ENCODE data around the gene CACNB2. TPM values are rescaled to one million over a fixed set of nuclear protein-coding genes. Genes with fewer than 3 reads are reported as not detected.

The CACNB2 gene
- total RNA-seq, 1 donor from 2014 or later, result 25.7 TPM

DNA sequence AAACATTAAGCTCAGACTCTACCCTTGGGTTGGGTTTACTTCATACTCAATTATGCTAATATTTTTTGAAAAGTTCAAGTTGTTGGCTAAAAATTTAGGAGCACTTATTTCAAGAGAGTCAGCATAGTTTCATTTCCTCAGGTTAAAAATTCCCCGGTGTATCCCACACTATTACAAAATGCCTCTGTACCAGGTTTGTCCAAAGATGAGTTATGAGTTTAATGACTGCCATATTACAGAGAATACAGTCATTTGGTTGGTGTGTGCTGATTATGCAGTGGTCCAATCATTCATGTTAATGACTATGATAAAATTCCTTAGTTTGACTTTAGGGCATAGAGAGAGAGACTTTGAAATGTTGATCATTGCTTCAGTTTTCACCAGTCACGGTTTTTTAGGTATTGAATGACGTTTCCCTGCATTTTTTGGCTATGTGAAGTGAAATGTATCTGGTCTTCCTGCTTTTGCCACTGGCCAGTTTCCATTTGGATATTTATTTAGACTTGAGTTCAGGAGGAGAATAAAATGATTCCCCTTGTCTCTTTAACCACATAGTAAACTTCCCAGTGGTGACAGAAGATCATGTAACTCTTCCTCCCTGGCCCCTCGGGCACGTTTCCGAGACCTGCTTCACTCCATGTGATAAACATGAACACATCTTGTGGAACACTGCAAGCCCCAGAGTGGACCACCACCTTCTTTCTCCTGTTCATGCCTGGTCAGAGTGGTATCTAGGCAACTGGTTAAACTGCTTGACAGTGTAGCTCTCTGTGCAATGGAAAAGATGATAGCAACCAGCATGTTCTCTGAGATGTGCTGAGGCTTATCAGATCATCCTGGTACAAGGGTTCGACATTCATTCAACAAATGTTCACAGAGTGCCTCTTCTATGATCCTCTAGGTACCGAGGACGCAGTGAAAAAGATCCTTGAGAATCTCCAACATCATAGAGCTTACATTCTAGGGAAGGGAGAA is 153.6 kb downstream of the CACNB2 start:
- no peak for DNase-seq

DNA sequence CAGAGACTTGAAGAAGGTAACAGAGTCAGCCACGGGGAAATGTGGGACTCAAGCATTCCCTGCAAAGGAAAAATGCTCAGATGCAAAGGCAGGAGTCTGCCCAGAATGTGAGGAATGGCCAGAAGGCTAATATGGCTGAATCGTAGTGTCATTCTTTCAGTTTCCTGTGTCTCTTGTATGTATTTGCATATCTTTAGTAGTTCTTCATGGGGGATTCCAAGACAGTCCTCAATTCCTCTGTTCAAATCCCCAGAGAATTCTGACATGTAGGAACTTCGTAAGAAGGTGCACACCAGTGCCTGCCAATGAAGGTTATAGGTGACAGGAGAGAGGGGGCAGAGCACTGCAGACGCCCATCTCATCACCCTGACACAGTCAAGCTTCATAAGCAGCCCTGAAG is 154.4 kb downstream of the CACNB2 start:
- no peak for DNase-seq

- DNase-seq, result no peak
Measured at GRCh38 chr10:18297659-18298058, 157.4 kb downstream of the CACNB2 start.

DNA sequence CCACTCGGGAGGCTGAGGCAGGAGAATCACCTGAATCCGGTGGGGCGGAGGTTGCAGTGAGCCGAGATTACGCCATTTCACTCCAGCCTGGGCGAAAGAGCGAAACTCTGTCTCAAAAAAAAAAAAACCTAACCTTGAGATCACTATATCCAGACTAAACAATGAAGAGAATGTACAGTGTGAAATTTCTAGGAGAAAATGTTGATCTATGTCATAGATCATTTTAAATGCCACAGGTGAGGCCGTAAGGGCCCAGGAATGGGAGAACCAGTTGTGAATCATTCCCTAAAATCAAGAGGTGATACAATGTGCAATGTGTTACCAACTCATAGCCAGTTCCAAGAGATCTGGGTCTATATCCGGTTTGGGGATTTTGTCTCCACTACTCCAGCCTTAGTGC is 158.0 kb downstream of the CACNB2 start:
- no peak for DNase-seq

GRCh38 chr10:18303851-18304801 is 163.9 kb downstream of the CACNB2 start:
- DNase-seq, result peak; percentile 10

DNA sequence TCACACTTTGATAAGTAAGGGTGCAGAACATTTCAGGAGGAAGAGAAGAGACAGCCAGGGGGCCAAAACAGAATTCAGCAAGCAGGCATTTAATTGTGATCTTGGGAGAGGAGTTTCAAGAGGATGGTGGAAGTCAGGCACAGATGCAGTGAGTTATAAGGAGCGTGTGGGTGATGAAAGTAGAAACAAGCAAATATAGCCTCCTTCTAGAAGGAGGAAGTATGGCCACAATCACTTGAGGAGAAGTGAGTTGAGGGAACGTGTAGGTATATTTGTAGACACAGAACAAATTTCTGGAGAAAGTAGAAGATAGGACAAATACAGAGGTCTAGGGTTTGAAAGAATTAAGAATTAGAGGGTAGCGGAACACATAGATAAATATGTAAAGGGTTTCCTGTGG is 165.8 kb downstream of the CACNB2 start:
- DNase-seq, result no peak

DNA sequence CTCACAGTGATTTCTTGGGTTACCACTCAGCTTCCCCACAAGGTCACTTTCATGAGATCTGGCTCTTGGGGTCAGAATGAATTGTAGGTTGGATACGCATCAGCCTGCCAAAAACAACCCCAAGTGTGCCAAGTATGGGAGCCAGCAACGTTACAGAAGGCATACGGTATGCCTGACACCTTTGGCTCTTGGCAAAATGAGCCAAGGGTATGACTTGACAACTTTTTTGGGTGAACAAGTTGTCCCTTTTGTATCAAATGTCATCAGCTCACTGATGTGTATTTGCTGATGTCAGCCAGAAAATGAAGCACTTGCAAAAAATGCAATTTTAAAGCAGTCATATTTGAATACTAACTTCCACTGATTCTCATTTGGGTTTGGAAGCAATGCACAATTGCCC is 168.4 kb downstream of the CACNB2 start:
- no peak for DNase-seq

- DNase-seq, result no peak
Measured at GRCh38 chr10:18310761-18311160, 170.5 kb downstream of the CACNB2 start.

DNA sequence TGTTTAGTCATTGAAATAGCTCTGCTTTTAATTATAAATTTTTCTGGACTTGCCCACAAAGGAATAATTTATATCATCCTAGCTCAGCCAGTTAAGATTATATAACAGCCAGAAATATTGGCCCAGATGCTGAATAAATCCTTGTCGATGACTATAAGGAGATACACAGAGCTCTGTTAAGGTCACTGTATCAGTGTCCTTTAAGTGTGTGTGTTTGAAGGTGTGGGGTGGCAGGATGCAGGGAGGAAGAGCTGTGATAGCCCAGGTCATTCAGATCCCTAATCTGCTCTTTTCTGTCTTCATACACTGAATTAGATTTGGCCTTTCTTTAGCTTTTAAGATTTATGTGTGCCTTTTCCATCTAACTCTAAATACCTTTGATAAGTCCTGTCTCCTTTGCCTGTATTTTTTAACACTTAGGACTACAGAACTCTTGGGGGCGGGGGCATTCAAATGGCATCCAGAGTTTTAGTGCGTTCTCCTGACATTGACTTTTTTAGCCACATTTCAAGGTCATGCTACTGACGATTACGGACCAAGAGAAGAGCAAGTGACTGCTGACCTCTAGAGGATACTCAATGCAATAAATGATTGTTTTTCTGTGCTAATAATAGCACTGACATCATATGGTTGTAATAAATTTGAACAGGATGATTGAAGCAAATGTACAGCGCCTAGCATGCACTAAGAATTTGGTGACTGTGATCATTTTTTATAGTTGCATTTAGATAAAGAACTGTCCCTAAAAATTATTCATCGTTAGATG is 172.3 kb downstream of the CACNB2 start:
- DNase-seq, result no peak

DNA sequence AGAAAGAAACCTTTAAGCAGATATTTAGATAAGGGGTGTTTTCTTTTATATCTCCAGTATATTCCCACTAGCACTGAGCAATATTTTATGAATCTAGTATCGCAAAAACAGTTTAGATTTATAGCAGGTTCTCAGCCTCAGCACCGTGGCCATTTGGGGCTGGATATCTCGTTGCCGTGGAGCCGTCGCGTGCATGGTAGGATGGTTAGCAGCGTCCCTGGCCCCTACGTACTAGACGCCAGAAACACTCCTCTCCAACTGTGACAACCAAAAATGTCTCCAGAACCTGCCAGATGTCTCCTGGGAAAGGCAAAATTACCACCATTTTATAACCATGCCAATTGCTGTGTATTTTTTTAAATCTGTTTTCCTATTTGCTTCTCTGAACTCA is 172.9 kb downstream of the CACNB2 start:
- no peak for DNase-seq

DNA sequence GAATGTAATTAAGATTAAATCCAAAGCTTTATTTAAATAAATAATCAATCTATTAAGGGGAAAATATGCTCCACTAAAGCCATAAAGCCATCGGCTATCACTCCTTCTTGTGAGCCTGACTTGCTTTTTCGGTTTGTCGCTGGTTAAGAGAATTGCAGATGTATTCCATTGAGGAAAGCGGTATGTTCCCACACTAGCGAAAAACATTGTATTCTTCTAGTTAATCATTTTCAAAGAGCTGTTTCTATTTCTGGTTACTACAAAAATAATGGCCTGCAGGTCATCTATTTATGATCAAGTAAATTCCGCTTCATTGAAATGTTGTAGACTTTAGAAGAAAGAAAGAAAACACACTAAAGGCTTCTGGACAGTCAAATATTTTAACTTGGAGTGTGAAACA is 173.4 kb downstream of the CACNB2 start:
- DNase-seq, result no peak

DNA sequence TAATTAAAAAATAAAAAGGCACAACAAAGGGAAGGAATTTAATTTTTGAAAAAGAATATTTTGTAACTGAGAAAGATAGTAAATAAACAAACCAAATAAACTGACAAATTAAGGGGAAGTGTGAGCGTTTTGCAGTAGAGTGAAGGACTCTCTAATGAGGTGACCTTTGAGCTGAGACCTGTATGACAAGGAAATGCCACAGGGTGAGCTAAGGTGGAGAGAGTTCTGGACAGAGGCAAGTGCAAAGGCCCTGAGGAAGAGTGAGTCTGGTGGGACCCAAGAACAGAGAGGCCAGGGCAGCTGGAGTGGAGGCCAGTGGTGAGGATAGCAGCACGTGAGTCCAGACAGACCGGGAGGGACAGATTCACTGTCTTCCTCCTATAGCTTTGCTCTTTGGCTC is 179.4 kb downstream of the CACNB2 start:
- no peak for DNase-seq

DNA sequence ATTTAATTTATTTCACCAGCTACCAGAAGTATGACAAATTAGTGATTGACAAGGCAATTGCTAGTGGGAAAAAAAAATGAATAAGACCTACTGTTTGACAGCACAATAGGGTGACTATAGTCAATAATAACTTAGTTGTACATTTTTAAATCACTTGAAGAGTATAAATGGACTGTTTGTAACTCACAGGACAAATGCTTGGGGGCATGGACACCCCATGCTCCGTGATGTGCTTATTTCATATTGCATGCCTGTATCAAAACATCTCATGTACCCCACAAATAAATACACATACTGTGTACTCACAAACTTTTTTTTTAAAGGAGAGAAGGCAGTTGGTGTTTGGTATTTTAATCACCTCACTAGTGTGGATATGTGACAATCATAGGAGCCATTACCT is 181.1 kb downstream of the CACNB2 start:
- DNase-seq, result no peak

DNA sequence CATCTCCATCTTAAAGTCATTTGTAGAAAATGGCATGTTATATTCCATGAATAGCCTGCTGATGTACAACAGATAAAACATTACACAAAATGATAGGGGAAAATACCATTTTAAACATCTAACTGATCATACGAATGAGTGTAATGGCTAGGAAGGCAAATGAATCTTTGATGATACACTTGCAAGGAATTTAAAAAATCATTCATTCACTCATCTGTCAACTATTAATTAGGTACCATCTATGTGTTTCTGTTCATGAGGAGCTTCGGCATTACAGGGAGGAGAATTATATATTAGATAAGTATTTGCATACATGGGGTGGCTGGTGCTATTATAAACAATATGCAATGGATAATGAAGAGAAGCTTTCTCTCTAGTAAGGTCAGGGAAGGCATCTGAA is 183.7 kb downstream of the CACNB2 start:
- DNase-seq, result no peak

DNA sequence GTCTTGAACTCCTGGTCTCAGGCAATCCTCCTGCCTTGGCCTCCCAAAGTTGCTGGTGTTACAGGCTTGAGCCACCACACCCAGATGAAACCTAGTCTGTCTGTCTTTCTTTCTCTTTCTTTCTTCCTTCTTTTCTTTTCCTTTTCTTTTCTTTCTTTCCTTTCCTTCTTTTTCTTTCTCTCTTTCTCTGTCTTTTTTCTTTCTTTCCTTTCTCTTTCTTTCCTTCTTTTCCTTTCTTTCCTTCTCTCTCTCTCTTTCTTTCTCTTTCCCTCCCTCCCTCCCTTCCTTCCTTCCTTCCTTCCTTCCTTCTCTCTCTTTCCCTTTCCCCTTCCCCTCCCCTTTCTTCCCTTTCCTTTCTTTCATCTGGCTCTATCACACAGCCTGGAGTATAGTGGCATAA is 185.2 kb downstream of the CACNB2 start:
- DNase-seq, result no peak

GRCh38 chr10:18325889-18326531 is 185.8 kb downstream of the CACNB2 start:
- no peak for DNase-seq

- DNase-seq, result no peak
Measured at GRCh38 chr10:18328941-18329340, 188.7 kb downstream of the CACNB2 start.

DNA sequence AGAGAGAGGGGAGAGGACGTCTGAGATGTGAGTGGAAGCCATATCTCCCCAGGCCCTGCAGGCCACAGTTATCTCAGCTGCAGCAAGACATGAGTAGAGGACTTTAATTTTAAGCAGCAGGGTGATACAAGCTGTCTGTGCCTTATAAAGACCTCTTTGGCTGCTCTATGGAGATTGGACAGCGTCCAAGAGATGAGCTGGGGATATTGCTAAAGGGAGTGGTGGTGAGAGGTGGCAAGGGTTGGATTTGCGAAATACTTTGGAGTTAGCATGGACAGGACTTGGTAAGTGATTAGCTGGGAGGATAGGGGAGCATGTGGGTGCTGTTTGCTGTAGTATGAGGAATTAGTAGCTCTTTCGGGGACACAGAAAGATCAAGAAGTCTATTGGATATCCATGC is 191.8 kb downstream of the CACNB2 start:
- DNase-seq, result no peak

DNA sequence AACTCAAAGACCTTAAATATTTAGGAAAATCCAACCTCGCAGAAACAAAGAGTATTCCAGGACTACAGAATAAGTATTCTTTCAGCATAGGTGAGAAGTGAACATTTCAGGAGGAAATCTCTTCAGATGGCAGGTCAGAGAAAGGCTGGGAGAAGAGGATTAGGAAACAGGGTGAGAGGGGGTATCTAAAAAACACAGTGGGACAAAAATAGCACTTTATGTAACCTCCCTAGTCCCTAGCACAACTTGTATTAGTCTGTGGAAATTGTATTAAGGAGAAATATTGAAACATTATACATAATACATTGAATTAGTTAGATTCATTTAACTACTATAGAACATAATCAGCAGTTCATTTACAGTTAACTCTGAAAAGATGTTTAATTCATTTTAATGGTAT is 192.3 kb downstream of the CACNB2 start:
- DNase-seq, result no peak

DNA sequence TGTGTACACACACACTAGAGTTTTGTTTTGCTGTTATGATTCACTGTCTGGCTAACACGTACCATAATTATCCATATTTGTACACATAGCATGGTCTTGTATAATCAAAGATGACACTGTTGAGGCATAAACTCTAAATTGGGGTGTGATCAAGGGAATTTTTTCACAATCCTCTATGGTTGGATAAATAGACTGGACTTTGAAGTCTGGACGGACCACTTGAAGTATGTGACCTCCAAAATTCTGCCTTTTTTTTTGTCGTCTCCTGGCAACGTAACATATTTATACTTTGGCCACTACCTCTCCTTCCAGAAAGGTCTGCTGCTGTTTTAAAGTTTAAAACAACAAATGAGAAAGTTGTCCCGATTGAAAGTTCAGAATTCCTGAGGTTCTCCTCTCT is 193.4 kb downstream of the CACNB2 start:
- DNase-seq, result no peak

- DNase-seq, result no peak
Measured at GRCh38 chr10:18334116-18334867, 194.1 kb downstream of the CACNB2 start.
